ENCODE results near the gene SCUBE1.

SCUBE1 gene

DNA sequence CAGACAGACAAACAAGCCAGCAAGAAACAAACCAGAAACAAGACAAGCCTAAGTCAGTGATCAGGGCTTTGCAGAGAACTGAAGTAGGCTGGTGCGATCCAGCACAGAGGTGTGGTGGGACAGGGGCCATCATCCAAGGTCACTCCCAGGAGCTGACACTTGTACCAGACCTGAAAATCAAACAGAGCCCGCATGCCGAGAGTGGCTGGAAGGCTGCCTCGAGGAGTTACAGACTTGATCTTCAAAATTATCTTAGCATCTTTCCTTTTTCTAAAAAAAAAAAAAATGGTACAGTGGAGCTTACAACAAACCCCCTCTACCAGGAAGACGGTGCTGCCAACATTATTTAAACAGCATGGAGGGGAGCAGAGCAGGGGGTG lies 8.8 kb upstream of the SCUBE1 start:
- TF ChIP-seq, protein P1, sequence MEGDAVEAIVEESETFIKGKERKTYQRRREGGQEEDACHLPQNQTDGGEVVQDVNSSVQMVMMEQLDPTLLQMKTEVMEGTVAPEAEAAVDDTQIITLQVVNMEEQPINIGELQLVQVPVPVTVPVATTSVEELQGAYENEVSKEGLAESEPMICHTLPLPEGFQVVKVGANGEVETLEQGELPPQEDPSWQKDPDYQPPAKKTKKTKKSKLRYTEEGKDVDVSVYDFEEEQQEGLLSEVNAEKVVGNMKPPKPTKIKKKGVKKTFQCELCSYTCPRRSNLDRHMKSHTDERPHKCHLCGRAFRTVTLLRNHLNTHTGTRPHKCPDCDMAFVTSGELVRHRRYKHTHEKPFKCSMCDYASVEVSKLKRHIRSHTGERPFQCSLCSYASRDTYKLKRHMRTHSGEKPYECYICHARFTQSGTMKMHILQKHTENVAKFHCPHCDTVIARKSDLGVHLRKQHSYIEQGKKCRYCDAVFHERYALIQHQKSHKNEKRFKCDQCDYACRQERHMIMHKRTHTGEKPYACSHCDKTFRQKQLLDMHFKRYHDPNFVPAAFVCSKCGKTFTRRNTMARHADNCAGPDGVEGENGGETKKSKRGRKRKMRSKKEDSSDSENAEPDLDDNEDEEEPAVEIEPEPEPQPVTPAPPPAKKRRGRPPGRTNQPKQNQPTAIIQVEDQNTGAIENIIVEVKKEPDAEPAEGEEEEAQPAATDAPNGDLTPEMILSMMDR (IDR thresholded peaks at IDR 0.05) = no peak
- no peak overlapping the region for H3K4me3 Mint-ChIP-seq
- peaks cover 2% of the 10 kb centered on the region for H3K4me1 Mint-ChIP-seq
- no peak for DNase-seq
- H3K27ac Mint-ChIP-seq = no peak overlapping the region
- H3K36me3 Mint-ChIP-seq (ENCODE audit: low read depth) = no peaks in the 10 kb centered on the region
- H3K27me3 Mint-ChIP-seq (ENCODE audit: low read depth, poor library complexity) = peaks cover 58% of the 10 kb centered on the region
- no peaks in the 10 kb centered on the region for H3K9me3 Mint-ChIP-seq

DNA sequence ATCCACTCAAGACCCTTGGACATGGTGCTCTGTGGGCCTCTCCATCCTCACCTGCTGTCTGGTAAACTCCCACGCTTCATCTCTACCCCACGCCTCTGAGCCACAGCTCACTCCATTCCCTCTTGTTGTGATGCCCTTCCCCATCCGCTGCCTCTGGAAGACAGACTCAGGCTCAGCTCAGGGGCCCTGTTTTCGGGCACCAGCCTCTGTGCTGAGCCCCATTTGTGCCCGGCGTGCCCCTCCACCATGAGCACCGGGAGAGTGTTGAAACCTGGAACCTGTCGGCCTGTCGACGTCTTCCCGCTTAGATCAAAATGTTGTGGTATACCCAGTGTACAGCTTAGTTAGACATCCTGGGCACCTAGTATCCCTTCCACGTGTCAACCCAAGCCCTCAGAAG lies 6.5 kb upstream of the SCUBE1 start:
- TF ChIP-seq, protein P1 (IDR thresholded peaks at IDR 0.05) = no peak
- Mint-ChIP-seq H3K36me3 (ENCODE audit: low read depth) (no peaks in the 10 kb centered on the region), H3K9me3 (no peaks in the 10 kb centered on the region), H3K27me3 (ENCODE audit: low read depth, poor library complexity) (peaks cover 70% of the 10 kb centered on the region), H3K4me3 (no peak overlapping the region), H3K27ac (no peak overlapping the region), H3K4me1 (peaks cover 21% of the 10 kb centered on the region)
- DNase-seq = no peak

DNA sequence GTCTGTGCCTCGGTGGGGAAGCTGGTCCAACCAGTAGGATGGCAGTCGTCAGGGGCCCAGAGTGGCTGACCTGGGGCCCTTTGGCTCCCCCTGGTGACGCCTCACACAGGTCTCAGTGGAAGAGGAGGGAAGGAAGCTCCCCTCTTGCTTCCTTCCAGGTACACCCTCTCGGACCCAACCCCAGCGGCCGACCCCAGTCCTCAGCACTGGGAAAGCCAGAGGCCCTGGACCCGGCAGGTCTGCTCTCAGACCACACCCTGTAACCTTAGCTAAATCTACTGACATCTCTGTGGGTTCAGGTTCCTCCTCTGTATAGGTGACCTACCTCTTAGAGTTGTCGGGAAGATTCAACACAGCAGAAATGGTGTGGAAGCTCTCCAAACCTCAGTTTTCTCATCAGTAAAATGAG lies 3.4 kb upstream of the SCUBE1 start:
- TF ChIP-seq, protein P1 (IDR thresholded peaks at IDR 0.05) = peak; percentile 77
- H3K4me3 Mint-ChIP-seq = no peak overlapping the region
- no peak overlapping the region for H3K27ac Mint-ChIP-seq
- H3K4me1 Mint-ChIP-seq = peaks cover 38% of the 10 kb centered on the region
- no peaks in the 10 kb centered on the region for H3K9me3 Mint-ChIP-seq
- no peaks in the 10 kb centered on the region for H3K36me3 Mint-ChIP-seq (ENCODE audit: low read depth)
- DNase-seq = peak; percentile 79
- H3K27me3 Mint-ChIP-seq (ENCODE audit: low read depth, poor library complexity) = peaks cover 78% of the 10 kb centered on the region

DNA sequence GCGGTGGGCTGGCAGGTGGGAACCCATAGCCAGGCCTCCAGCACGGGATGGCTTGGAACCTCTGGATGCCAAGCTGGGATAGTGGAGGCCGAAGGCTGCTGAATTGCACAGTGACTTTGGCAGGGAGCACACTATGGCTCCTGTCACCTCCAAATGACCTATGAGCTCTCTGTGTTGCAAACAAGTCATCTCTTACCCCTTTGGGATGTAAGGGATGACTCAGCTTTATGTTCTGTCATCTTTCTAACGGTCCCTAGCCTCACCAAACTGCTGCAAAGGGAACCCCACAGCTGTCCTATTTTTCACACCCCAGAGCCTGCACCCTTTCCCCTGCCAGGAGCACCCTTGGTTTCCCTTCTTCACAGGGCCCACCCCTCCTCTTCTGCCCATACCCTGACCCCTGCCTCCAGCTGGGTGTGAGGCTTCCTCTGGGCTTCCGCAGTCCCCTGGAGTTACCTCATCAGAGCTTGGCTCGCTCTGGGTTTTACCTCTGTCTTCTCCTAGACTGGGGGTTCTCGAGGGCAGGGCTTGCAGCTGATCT lies 2.7 kb upstream of the SCUBE1 start:
- no peaks in the 10 kb centered on the region for H3K36me3 Mint-ChIP-seq (ENCODE audit: low read depth)
- H3K9me3 Mint-ChIP-seq = no peaks in the 10 kb centered on the region
- H3K4me3 Mint-ChIP-seq = no peak overlapping the region
- TF ChIP-seq, protein P1 (IDR thresholded peaks at IDR 0.05) = no peak
- no peak for DNase-seq
- H3K4me1 Mint-ChIP-seq = peaks cover 45% of the 10 kb centered on the region
- no peak overlapping the region for H3K27ac Mint-ChIP-seq
- peaks cover 80% of the 10 kb centered on the region for H3K27me3 Mint-ChIP-seq (ENCODE audit: low read depth, poor library complexity)

DNA sequence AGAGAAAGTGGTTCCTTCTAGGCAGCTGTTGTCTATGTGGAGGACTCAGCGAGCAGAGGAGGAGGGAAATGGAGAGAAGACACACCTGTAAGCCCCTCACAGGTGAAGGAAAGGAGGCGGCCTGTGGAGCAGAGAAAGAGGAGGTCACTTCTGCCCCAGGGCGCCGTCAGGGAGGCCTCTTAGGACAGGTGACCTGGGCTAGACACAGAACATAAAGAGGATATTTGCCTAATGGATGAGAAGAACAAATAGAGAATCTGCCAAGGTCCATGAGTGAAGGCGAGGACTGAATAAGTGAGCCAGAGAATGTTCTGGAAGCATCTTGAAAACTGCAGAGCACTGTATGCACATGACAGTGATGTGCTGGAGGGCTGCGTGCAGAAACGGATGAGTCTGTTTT lies 2.2 kb upstream of the SCUBE1 start:
- H3K4me1 Mint-ChIP-seq = peaks cover 49% of the 10 kb centered on the region
- no peak overlapping the region for H3K4me3 Mint-ChIP-seq
- TF ChIP-seq, protein P1 (IDR thresholded peaks at IDR 0.05) = no peak
- no peak overlapping the region for H3K27ac Mint-ChIP-seq
- H3K9me3 Mint-ChIP-seq = no peaks in the 10 kb centered on the region
- no peaks in the 10 kb centered on the region for H3K36me3 Mint-ChIP-seq (ENCODE audit: low read depth)
- H3K27me3 Mint-ChIP-seq (ENCODE audit: low read depth, poor library complexity) = peaks cover 81% of the 10 kb centered on the region
- no peak for DNase-seq

DNA sequence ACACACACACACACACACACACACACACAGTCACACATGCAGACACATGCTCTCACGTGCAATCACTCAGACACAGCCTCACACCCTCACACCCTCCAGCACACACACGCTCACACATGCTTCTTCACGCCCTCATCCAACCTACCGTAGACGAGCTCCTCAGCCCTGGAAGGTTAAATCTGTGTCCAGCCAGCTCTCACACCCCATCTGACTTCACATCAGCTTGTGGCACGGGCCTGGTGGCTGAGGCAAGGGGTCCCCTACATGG lies 1.3 kb upstream of the SCUBE1 start:
- H3K27ac Mint-ChIP-seq = no peak overlapping the region
- H3K4me3 Mint-ChIP-seq = peak overlapping the region; percentile 61
- peaks cover 53% of the 10 kb centered on the region for H3K4me1 Mint-ChIP-seq
- H3K27me3 Mint-ChIP-seq (ENCODE audit: low read depth, poor library complexity) = peaks cover 83% of the 10 kb centered on the region
- TF ChIP-seq, protein P1 (IDR thresholded peaks at IDR 0.05) = no peak
- H3K36me3 Mint-ChIP-seq (ENCODE audit: low read depth) = no peaks in the 10 kb centered on the region
- H3K9me3 Mint-ChIP-seq = no peaks in the 10 kb centered on the region
- no peak for DNase-seq

All from nephron progenitor cell (in vitro differentiated cells).